Osteoblast (primary cell): ENCODE results near the gene SENP3. TPM values are rescaled to one million over a fixed set of nuclear protein-coding genes. Genes with fewer than 3 reads are reported as not detected.

Source experiments
- DNase-seq: peaks from one replicate; pipeline ENCODE4 v3.0.0; 2011; ENCODE audit warnings: low spot score, mixed read lengths; ENCODE audit not compliant: insufficient read length; ENCODE audit errors: missing footprints
- H2AFZ ChIP-seq: 2 replicates; pipeline ENCODE4 v1.6.0; 2011; ENCODE audit warnings: mild to moderate bottlenecking, low read length
- H3K27ac ChIP-seq: 2 replicates; pipeline ENCODE4 v1.5.1; 2011; ENCODE audit warnings: mild to moderate bottlenecking, low read depth, low read length, moderate library complexity
- H3K27me3 ChIP-seq: 2 replicates; pipeline ENCODE4 v1.6.0; 2012; ENCODE audit warnings: mild to moderate bottlenecking, control low read depth, inconsistent platforms, low read length, moderate library complexity; ENCODE audit not compliant: insufficient read depth
- H3K36me3 ChIP-seq: 2 replicates; pipeline ENCODE4 v1.5.1; 2011; ENCODE audit warnings: mild to moderate bottlenecking, low read length, control low read depth, moderate library complexity; ENCODE audit not compliant: insufficient read depth
- H3K4me1 ChIP-seq: 2 replicates; pipeline ENCODE4 v1.5.1; 2011; ENCODE audit warnings: mild to moderate bottlenecking, low read length, control low read depth, moderate library complexity; ENCODE audit not compliant: insufficient read depth
- H3K4me2 ChIP-seq: 2 replicates; pipeline ENCODE4 v1.6.0; 2011; ENCODE audit warnings: mild to moderate bottlenecking, low read length; ENCODE audit not compliant: insufficient read depth
- H3K4me3 ChIP-seq: fragments of 200-600 bp; sonication (generic); 3 replicates; pipeline ENCODE4 v1.5.1; 2012; ENCODE audit warnings: mild to moderate bottlenecking, low read length, inconsistent platforms; ENCODE audit not compliant: insufficient read depth
- H3K79me2 ChIP-seq: 2 replicates; pipeline ENCODE4 v1.6.0; 2012; ENCODE audit warnings: mild to moderate bottlenecking, low read length, control low read depth, inconsistent platforms; ENCODE audit not compliant: insufficient read depth
- H3K9me3 ChIP-seq: 2 replicates; pipeline ENCODE4 v1.5.1; 2011; ENCODE audit warnings: low read depth, low read length, control low read depth
- H4K20me1 ChIP-seq: 2 replicates; pipeline ENCODE4 v1.6.0; 2012; ENCODE audit warnings: mild to moderate bottlenecking, low read length, control low read depth; ENCODE audit not compliant: insufficient read depth
- CTCF ChIP-seq: IDR thresholded peaks from 2 replicates; pipeline ENCODE4 v1.5.1; 2011; ENCODE audit warnings: mild to moderate bottlenecking, low read depth, low read length, moderate library complexity; ENCODE audit errors: extremely low read depth
- total RNA-seq: library from RNA; depleted of rRNA; stranded (reverse); fragments of >200 nt; gene quantifications from 2 replicates; pipeline ENCODE4 v1.2.3, GENCODE V29; 2012

The SENP3 gene
- total RNA-seq, 1 donor = 68.0 TPM

- no peak overlapping the region for H3K27ac ChIP-seq
- H3K27me3 ChIP-seq = no peaks in the 10 kb centered on the region
- H3K4me2 ChIP-seq = no peak overlapping the region
- DNase-seq = no peak
- peaks cover 10% of the 10 kb centered on the region for H3K4me1 ChIP-seq
- H4K20me1 ChIP-seq = no peaks in the 10 kb centered on the region
- H3K79me2 ChIP-seq = no peaks in the 10 kb centered on the region
- no peaks in the 10 kb centered on the region for H3K9me3 ChIP-seq
- H3K4me3 ChIP-seq = no peak overlapping the region
- H2AFZ ChIP-seq = no peak overlapping the region
- H3K36me3 ChIP-seq = no peaks in the 10 kb centered on the region
- no peak for TF ChIP-seq CTCF
Measured at GRCh38 chr17:7552621-7553051, 9.1 kb upstream of the SENP3 start.

- H3K4me1 ChIP-seq = peaks cover 14% of the 10 kb centered on the region
- H2AFZ ChIP-seq = no peak overlapping the region
- no peak for TF ChIP-seq CTCF
- DNase-seq = no peak
- H4K20me1 ChIP-seq = no peaks in the 10 kb centered on the region
- H3K9me3 ChIP-seq = no peaks in the 10 kb centered on the region
- no peaks in the 10 kb centered on the region for H3K36me3 ChIP-seq
- H3K27ac ChIP-seq = no peak overlapping the region
- no peaks in the 10 kb centered on the region for H3K79me2 ChIP-seq
- H3K4me3 ChIP-seq = no peak overlapping the region
- H3K4me2 ChIP-seq = no peak overlapping the region
- no peaks in the 10 kb centered on the region for H3K27me3 ChIP-seq
Measured at GRCh38 chr17:7553356-7553755, 8.4 kb upstream of the SENP3 start.

- H3K4me3 ChIP-seq = no peak overlapping the region
- peak; percentile 9 for TF ChIP-seq CTCF
Measured at GRCh38 chr17:7555320-7555948, 6.3 kb upstream of the SENP3 start.

GRCh38 chr17:7556627-7557026 is 5.1 kb upstream of the SENP3 start:
- Histone ChIP-seq H3K4me3 (no peak overlapping the region), H3K27ac (no peak overlapping the region), H3K36me3 (no peaks in the 10 kb centered on the region), H4K20me1 (no peaks in the 10 kb centered on the region), H3K79me2 (peaks cover 2% of the 10 kb centered on the region), H3K4me2 (no peak overlapping the region), H2AFZ (no peak overlapping the region), H3K4me1 (peaks cover 21% of the 10 kb centered on the region), H3K9me3 (no peaks in the 10 kb centered on the region), H3K27me3 (no peaks in the 10 kb centered on the region)
- no peak for TF ChIP-seq CTCF
- DNase-seq = no peak

More at GRCh38 chr17:7555320-7555948, 6.3 kb upstream of the SENP3 start:
- peaks cover 14% of the 10 kb centered on the region for H3K4me1 ChIP-seq
- DNase-seq = no peak
- no peak overlapping the region for H3K27ac ChIP-seq
- H4K20me1 ChIP-seq = no peaks in the 10 kb centered on the region
- no peak overlapping the region for H3K4me2 ChIP-seq
- H3K79me2 ChIP-seq = no peaks in the 10 kb centered on the region
- H3K36me3 ChIP-seq = no peaks in the 10 kb centered on the region
- H3K27me3 ChIP-seq = no peaks in the 10 kb centered on the region
- no peak overlapping the region for H2AFZ ChIP-seq
- H3K9me3 ChIP-seq = no peaks in the 10 kb centered on the region
